Stimulated activated CD4-positive, alpha-beta T cell treated with anti-CD3 and anti-CD28 coated beads, Interleukin-1b, Interleukin-23, amount 100 ng/mL, for 48 hours (primary cell): ENCODE data around the gene PTK6.
A peak's percentile ranks its signal among the peaks of the same experiment; 100 is the strongest.
"Not testable (repeated sequence)": the region's sequence is repeated elsewhere in the genome, so short reads cannot be mapped to it uniquely, and the experiment has no call there.

Experiments
- DNase-seq: peaks from one replicate; pipeline ENCODE4 v3.0.0-alpha.2; 2020

Gene PTK6

DNA sequence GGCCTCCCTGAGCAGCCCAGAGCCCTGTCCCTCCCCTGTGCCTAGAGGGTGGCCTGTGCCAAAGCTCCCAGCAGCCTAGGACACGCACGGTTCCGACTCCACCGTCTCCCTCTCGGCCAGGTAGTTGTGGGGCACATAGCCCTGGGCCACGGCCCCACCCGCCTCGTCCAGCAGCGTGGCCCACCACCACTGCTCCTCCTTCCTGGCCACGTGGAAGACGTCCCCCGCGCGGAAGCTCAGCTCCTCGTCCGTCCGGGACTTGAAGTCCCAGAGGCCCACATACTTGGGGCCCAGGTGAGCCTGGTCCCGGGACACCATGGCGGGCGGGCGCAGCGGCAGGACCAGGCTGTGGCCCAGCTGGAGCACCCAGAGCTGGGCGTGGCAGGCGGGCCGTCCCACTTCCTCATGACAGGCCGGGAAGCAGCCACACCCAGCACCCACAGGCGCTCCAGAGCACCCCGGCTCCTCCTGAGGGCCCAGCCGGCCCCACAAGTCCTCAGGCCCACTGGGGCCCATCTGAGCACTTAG, at the start of gene PTK6:
TSS of gene PTK6 (minus strand) at position 380 of the 528 bp plus-strand sequence. CDS start at position 318, 62 bp downstream.
- DNase-seq, result peak; percentile 46

DNA sequence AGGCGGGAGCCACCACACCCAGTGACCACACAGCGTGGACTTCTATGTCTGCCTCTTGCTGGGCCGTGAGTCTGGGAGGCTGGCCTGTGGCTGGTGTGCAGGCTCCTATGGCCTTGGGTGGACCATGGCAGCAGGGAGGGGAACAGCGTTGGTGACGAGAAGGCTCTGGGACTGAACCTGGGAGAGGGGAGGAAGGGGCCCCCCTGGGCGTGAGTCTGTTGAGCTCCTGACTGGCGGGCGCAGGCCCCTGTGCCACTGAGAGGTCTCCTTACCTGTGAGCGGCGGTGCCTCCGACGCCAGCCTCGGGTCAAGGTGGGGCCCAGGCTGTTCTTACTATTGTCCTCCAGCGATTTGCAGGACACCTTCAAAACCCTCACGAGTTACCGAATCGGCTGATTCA, 49.6 kb upstream of the PTK6 start:
- DNase-seq, result no peak

DNA sequence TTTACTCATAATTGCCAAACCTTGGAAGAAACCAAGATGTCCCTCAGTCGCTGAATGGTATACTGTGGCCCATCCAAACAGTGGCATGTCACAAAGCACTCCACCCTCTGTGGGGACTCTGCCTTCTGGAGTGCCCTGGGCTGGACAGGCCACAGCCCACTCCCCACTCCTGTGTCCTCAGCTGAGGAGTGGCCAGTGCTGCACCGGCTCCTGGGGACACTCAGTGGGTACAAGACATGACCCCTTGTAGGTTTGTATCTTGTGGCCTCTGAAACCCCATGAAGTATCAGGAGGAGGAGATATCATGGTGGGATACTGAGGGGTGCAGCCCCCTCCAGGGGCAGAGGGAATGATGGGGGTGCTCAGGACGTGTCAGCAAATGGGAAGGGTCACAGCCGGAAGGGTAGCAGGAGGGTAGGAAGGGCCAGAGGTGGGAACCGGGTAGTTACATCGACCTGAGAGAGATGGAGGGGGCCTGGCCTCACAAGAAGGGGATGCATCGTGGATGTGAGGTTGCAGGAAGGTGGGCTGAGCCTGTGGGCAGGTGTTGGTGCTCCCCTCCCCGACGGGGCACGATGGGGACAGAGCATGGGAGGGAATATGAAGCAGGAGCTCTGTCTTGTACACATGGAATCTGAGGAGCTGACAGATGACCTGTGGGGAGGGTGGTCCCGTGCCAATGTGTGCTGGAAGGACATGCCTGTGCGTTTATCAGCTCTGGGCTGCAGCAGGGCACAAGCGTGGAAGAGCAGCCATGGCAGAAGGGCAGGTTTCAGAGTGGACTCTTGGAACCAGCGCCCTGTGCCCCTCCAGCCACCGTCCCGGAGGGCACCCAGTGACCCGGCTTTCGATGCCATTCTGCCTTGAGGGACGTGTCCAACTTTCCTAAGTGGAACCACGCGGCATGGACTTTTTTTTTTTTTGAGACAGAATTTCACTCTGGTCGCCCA, 48.7 kb upstream of the PTK6 start:
- no peak for DNase-seq

- DNase-seq, result no peak
These were observed 45.3 kb upstream of the PTK6 start for GRCh38 chr20:63582382-63583063.

- DNase-seq, result peak; percentile 76
These were observed 43.8 kb upstream of the PTK6 start for GRCh38 chr20:63580796-63581461.

DNA sequence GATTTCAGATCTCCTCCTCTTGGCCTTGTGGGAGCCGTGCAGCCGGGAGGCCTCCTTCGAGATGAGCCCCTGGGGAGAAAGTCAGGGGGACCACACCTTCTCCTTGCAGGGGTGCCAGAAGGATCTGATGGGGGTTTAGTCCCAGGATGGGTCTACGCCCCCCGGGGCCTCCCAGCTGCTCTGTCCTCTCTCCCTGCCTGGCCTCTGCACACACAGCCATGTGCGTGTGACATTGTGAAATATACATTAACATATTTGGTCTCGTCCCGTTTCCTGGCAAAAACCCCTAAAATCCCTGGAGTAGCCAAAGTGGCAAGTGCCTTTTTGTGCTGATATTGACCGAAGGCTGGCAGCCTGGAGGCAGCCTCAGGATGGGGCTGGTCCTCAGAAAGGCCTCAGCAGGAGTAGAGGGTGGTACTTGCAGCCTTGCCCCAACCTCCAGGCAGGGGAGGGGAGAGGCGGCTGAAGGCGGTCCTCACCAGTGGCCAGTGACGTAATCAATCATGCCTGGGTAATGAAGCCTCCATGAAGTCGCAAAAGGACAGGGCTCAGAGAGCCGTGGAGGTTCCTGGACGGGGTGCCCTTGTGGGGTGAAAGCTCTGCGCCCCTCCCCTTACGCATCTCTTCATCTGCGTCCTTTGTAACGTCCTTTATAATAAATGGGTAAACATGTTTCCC, 42.0 kb upstream of the PTK6 start:
- DNase-seq, result no peak

- DNase-seq, result no peak
These were observed 41.2 kb upstream of the PTK6 start for GRCh38 chr20:63578224-63579016.

GRCh38 chr20:63577317-63577894, 40.2 kb upstream of the PTK6 start:
- DNase-seq, result no peak

DNA sequence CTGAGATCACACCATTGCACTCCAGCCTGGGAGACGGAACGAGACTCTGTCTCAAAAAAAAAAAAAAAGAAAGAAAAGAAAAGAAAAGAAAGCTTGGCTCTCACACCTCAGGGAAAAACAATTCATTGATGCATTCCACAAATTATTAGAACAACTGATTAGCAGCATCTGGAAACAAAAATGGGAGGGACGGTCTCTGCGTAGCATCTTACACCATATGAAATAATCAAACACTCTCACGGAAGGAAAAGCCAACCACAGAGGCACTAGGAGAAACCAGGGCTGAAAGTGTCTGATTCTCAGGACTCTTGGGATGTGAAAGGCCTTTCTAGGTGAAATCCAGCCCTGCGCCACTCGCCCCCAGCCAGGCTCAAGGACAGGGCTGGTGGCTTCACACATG, 39.1 kb upstream of the PTK6 start:
- no peak for DNase-seq

DNA sequence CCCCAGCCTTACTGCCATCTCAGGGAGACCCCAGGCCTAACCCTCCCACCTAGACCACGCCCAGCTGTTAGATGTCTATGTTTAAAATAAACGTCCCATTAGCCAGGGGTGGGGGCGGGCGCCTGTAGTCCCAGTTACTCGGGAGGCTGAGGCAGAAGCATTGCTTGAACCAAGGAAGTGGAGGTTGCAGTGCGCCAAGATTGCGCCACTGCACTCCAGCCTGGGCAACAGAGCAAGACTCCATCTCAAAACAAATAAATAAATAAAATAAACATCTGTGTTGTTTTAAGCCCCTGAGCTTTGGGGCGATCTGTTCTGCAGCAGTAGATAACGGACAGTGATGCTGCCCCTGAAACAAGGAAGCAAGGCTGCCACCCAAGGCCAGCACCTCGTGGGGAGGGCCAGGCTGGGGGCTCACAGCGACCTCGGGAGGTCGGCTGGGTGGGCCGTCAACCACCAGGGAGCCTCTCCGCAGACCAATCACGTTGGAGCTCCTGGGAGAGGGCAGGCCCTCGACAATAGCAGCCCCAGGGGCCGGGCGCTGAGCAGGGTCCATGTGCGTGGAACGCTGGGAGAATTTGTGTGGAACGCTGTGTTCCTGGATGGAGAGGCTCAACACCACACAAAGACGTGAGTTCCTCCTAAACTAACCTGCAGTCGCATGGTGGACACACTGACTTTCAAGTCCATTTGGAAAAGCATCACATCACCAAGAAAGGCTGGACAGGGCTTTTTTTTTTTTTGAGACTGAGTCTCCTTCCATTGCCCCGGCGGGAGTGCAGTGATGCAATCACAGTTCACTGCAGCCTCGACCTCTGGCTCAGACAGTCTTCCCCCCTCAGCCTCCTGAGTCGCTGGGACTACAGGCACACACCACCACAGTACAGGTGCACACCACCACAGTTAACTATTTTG, 37.9 kb upstream of the PTK6 start:
- no peak for DNase-seq

GRCh38 chr20:63574156-63574828, 37.1 kb upstream of the PTK6 start, which contains the start of gene HELZ2:
Gene HELZ2, minus strand, starts transcription at chr20:63574239. Its CDS starts 1,854 bp downstream, at chr20:63572385.
- DNase-seq, result peak; percentile 37

DNA sequence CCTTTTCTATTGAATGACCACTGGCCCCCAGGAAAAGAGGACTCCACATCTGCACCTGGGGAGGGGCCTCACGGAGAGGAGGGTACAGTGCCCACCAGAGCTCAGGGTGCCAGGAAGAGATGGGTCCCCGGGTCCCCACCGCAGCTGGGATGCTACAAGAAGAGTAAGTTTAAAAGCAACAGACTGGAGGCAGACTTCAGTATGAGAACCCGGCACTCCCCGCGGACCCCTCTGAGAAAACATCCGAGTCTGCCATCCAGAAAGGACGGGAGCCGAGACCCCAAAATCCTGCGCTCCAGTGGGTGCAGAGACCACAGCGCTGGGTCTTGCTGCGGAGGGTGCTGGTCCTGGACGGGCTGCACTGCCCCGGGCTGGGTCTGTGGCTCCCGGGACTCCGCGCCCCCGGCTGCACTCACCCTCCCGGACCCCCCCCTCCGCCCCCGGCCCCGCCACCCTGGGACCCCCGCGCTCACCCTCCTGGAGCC, 36.5 kb upstream of the PTK6 start:
- DNase-seq, result no peak

- DNase-seq, result no peak
These were observed 35.8 kb upstream of the PTK6 start for GRCh38 chr20:63572788-63573646.

GRCh38 chr20:63572071-63572787, 35.1 kb upstream of the PTK6 start:
- DNase-seq, result no peak

GRCh38 chr20:63571087-63571478, 33.9 kb upstream of the PTK6 start:
- DNase-seq, result not testable (repeated sequence)

- DNase-seq, result no peak
These were observed 33.3 kb upstream of the PTK6 start for GRCh38 chr20:63570281-63571086.
